GM18867 (cell line): ENCODE measurements around the gene MYO9A.
"Not testable (repeated sequence)": the region's sequence is repeated elsewhere in the genome, so short reads cannot be mapped to it uniquely, and the experiment has no call there.

Experiments
- ATAC-seq: cut with Tn5 transposase; IDR thresholded peaks from one replicate; pipeline ENCODE4 v1.9.1; 2021; ENCODE audit warnings: mild to moderate bottlenecking, moderate library complexity; ENCODE audit not compliant: unreplicated experiment

MYO9A gene

DNA sequence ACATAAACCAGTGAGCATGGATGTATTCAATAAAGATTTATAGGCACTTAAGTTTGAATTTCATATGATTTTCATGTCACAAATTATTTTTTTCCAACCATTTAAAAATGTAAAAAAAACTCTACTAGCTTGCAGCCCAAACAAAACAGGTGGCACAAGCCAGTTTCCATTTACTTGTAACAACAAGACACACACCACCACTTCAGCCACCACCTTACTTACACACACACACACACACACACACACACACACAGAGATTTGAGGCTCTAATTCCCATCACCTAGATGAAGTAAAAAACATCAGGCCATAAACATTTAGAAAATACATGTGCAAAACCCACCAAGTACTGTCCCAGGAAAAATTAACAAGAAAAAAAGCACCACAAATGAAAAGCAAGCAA, 25.3 kb downstream of the MYO9A start:
- ATAC-seq: no peak

DNA sequence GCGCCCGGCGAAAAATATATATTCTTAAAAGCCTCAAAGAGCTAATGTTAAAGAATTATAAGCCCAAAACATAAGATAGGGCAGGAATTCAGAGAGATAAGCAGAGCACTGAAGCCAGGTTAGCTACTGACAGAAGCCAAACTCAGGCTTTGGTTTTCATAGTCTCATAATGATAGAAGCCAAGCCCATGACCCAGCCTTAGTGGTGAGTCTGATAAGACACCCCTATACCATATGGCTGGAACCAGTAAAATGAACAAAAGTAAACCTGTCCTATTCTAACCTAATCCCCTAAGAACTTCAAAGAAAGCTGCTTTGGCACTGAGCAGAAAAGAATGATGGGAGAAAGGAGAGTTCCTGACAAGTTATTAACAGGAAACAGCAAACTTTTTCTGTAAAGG, 25.9 kb downstream of the MYO9A start:
- ATAC-seq: no peak

DNA sequence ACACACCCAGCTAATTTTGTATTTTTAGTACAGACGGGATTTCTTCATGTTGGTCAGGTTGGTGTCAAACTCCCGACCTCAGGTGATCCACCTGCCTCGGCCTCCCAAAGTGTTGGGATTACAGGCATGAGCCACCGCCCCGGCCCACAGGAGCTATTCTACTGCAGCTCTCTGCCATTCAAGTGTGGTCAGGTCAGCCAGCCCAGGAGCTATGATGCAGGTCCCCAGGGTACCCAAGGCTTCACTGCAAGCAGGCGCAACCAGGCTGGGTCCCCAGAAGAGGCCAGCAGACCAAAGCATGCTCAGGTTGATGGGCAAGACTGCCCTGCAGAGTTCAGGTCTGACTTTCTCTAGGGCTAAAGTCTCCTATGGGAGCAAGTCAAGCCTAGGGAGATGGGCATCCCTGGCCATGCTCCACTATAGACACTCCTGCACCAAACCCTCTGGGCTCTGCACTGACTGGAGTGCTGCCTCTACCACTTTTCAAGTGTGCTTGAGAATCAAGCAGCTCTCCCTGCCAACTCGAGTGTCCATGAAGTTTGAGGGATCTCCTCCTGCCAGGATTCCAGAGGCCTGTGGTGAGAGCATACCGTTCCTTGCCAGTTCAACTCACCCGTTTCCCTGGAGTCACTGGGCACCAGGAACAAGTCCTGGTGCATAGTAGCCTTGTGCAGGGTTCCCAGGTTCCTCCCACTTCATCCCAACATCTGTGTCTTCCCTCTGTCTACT, 30.9 kb downstream of the MYO9A start:
- ATAC-seq: no peak

DNA sequence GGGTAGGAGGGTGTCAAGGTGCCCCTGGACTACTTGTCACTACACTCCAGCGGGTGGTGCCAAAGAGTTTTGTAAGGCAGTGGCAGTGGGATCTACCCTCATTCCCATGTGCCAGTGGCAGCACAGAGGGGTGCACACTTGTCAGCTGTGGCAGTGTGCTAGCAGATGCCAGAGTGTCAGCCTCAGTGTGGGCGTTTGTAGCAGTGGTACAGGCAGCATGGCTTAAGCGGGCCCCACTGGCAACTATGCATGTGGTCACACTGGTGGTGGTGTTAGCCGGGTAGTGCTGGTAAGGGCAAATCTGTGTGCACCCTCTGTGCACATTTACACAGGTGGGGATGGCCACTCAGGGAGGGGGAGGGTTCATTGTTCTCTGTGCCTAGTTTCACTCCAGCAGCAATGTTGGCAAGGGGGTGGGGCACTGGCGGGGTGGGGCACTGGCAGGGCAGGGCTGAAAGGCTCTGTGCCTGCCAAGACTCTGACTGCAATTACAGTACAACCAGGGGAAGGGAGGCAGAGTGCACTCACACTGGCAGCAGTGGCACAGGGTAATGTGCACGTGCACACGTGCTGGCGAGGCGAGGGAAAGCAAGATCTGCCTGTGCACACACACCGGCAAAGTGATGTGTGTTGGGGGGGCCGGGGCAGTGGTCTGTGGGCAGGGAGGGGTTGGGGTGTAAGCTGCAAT, 31.8 kb downstream of the MYO9A start:
- ATAC-seq: no peak

DNA sequence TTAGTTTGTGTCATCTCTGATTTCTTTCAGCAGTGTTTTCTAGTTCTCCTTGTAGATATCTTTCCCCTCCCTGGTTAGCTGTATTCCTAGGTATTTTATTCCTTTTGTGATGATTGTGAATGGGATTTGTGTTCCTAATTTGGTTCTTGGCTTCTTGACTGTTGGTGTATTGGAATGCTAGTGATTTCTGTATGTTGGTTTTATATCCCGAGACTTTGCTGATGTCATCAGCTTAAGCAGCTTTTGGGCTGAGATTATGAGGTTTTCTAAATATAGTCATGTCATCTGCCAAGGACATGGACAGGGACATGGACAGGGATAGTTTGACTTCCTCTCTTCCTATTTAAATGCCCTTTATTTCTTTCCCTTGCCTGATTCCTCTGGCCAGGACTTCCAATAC, 35.8 kb downstream of the MYO9A start:
- no peak for ATAC-seq

DNA sequence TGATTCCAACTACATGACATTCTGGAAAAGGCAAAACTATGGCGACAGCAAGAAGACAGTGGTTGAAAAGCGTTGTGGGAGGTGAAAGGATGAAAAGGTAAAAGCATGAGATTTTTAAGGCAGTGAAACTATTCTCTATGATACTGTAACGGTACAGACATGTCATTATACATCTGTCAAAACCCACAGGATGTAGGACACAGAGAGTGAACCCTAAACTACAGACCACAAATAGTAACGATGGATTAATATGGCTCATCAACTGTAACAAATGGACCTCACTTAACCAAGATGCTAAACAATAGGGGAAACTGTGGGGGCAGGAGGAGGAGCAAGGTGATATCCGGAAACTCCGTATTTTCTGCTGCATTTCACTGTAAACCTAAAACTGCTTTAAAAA, 39.1 kb downstream of the MYO9A start:
- ATAC-seq: no peak

DNA sequence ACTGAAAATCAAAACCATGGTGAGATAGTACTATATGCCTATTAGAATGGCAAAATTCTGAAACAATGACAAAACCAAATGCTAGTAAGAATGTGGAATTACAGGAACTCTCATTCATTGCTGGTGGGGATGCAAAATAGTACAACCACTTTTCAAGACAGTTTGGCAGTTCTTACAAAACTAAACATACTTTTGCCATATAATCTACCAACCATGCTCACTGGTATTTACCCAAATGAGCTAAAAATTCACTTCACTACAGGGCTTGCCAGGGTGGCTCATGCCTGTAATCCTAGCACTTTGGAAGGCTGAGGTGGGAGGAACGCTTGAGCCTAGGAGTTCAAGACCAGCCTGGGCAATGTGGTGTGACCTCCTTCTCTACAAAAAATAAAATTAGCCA, 40.0 kb downstream of the MYO9A start:
- no peak for ATAC-seq

DNA sequence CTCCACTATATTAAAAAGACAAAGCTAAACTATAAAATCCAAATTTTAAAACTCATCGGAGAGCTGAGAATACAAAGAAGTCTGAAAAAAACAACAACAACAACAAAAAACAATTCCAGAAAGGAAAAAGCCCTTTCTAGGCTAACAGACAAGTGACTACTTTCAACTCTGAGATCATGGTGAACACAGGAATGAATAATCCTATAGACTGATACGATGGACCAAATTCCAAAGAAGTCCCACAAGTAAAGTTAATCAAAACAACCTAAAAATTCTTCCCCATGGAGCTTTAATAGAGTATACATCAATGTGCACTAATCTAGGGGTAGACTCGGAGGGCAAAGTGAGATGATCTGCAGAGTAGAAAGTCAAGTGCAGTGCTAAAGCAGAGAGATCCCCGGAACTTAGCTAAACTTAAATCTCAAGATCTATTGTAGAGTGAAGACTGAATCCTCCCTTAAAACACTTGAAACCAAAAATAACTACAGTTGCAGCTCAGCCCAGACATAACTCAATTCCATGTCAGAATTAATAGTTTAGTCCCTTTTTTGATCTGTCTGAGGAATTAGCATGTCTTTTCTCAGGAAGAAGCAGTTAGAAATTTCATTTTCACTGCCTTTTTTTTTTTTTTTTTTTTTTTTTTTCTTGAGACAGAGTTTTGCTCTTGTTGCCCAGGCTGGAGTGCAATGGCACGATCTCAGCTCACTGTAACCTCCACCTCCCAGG, 43.5 kb downstream of the MYO9A start:
- ATAC-seq: no peak

DNA sequence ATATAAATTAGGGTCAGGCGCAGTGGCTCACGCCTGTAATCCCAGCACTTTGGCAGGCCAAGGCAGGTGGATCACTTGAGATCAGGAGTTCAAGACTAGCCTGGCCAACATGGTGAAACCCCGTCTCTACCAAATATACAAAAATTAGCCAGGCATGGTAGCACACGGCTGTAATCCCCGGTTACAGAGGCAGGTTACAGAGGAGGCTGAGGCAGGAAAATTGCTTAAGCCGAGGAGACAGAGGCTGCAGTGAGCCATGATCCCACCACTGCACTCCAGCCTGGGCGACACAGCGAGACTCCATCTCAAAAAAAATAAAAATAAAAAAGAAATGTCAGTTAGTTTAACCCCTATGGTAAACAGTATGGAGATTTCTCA, 46.5 kb downstream of the MYO9A start:
- not testable (repeated sequence) for ATAC-seq

DNA sequence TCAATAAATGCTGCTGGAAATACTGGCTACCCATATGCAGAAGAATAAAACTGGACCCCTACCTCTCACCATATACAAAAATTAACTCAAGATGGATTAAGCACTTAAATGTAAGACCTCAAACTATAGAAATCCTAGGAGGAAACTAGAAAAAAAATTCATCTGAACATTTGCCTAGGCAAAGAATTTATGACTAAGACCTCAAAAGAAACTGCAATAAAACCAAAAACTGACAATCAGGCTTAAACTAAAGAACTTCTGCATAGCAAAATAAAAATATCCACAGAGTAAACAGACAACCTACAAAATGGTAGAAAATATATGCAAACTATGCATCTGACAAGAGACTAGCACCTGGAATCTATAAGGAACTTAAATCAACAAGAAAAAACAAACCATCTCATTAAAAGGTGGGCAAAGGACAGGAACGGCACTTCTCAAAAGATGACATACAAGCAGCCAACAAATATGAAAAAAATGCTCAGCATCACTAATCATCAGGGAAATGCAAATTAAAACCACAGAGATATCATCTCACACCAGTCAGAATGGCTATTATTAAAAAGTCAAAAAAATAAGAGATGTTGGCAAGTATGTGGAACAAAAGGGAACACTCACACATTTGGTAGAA, 47.0 kb downstream of the MYO9A start:
- no peak for ATAC-seq

DNA sequence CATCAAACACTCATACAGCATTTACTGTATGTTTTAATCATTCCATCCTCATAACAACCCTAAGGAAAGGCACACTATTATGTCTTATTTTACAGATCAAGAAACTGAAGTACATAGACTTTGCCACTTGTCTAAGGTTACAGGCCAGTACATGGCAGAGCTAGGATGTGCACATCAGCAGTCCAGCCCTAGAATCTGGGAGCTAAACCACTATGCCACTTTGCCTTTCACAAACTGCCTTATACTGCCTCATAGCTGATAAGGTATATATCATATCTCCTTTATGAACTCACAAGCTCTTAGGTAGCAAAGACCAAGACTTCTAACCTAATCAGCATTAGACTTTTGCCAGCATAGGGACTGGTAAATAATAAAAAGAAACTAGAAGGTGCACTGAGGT, 49.1 kb downstream of the MYO9A start:
- ATAC-seq: no peak

DNA sequence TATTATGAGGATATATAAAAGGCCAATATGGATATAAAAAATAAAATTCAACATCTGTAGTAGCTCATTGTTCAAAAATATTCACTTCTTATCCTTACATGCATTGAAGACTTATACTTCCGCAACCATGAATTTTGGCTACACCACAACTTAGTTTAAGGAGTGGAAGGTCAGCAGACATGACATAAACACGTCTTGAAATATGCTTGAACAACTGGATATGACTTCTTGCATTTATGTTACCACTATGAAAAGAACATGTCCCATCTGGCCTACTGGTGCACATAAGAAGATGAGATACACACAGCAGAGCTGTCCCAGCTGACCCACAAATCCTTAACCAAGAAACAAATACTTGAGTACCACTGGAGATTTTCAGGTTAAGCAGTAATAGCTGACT, 52.1 kb downstream of the MYO9A start:
- ATAC-seq: no peak

DNA sequence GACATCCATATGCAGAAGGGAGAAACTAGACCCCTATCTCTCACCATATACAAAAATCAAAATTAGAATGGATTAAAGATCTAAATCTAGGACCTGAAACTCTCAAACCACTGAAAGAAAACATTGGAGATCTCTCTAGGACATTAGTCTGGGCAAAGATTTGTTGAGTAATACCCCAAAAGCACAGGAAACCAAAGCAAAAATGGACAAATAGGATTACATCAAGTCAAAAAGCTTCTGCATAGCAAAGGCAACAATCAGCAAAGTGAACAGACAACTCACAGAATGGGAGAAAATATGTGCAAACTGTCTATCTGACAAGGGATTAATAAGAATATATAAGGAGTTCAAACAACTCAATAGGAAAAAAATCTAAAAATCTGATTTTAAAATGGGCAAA, 54.8 kb downstream of the MYO9A start:
- no peak for ATAC-seq

DNA sequence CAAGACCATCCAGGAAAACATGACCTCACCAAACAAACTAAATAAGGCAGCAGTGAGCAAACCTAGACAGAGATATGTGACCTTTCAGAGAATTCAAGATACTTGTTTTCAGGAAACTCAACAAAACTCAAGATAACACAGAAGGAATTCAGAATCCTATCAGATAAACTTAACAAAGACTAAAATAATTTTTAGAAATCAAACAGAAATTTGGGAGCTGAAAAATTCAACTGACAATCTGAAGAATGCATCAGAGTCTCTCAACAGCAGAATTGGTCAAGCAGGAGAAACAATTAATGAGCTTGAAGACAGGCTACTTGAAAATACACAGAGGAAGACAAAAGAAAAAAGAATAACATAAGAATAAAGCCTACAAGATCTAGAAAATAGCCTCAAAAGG, 55.6 kb downstream of the MYO9A start:
- ATAC-seq: no peak

DNA sequence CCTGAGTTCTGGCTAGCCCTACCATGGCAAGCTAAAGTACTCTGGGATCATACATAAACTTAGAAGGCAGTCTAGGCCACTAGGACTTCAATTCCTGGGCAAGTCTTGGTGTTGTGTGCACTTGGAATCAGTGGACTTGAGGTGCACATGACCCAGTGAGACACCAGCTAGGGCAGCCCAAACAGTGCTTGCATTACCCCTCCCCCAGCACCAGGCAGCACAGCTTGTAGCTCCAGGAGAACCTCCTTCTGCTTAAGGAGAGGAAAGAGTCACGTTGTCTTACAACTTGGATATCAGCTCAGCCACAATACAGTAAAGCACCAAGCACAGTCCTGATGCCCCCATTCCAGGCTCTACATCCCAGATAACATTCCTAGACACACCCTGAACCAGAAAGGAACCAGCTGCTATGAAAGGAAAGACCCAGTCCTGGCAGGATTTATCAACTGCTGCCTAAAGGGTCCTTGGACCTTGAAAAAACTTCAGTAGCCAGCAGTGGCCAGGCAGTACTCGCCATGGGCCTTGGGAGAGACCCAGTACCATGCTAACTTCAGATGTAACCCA, 57.2 kb downstream of the MYO9A start:
- ATAC-seq: no peak

DNA sequence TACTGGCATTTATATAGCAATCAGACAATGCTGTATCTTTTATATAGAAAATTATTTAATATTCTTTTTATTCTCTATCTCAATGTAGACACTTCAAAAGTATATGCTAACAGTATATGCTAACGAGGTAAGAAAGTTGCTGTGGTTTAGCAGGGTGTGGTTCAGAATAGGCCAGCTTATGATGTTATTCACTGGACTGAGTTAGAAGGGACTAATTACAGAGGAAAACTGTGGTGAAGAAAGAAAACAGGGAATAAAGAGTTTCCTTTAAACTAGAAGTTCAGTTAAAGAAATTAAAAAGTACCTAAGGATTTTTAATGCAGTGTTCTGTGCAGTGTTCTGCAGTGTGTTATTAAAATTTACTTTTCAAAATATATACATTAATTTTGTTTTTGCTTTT, 59.4 kb downstream of the MYO9A start:
- no peak for ATAC-seq

DNA sequence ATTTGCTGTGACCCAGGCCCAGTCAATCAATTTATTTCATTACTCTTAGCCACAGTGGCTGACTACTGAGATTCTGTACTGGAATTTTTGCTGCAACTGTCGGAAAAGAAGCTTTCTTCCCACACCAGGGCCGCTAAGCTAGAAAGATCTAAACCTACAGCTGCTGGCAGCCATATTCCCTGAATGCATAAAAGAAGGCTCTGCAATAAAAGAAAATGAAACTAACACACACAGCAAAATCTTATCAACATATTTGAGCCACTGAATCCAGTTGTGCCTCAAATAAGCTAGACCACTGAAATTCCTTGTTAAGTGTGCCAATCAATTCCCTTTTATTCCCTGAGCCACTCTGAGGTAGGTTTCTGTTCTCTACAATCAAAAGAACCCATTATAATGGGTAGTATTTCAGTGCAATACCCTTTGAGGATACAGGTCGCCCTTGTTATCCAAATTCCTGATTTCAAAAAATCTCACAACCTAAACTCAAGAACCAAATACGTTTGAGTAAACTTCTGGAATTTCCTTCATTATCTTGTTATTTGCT, 60.3 kb downstream of the MYO9A start:
- ATAC-seq: no peak

DNA sequence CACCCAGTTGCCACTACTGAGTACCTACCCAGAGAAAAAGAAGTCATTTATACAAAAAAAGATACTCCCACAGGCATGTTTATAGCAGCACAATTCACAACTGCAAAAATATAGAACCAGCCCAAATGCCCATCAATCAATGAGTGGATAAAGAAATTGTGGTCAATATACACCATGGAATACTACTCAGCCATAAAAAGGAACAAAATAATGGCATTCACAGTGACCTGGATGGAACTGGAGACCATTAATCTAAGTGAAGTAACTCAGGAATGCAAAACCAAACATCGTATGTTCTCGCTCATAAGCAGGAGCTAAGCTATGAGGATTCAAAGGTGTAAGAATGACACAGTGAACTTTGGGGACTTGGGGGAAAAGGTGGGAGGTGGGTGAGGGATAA, 61.7 kb downstream of the MYO9A start:
- ATAC-seq: not testable (repeated sequence)

DNA sequence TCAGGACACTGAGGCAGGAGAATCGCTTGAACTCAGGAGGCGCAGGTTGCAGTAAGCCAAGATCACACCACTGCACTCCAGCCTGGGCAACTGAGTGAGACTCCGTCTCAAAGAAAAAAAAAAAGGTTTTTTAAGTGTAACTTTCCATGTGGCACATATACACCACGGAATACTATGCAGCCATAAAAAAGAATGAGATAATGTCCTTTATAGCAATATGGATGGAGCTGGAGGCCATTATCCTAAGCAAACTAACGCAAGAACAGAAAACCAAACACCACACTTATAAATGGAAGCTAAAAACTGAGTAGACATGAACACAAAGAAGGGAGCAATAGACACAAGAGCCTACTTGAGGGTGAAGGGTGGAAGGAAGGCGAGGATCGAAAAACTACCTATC, 64.7 kb downstream of the MYO9A start:
- ATAC-seq: not testable (repeated sequence)

DNA sequence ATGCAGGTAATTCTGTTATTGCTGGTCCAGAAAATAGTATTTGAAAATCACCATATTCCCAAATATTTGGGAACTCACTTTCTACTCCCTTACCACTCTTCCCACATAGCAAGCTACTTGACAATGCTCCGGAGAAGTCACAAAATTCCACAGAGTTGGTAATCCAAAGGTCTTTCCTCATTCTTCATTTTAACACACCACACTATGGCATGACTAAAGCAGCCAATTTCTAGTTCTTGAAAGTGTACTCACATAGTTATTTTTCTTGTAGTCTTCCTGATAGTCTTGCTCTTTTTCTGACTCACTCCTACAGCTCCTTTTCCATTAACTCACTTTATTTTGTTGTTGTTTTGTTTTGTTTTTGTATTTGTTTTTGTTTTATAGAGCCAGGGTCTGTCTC, 67.2 kb downstream of the MYO9A start:
- ATAC-seq: no peak

DNA sequence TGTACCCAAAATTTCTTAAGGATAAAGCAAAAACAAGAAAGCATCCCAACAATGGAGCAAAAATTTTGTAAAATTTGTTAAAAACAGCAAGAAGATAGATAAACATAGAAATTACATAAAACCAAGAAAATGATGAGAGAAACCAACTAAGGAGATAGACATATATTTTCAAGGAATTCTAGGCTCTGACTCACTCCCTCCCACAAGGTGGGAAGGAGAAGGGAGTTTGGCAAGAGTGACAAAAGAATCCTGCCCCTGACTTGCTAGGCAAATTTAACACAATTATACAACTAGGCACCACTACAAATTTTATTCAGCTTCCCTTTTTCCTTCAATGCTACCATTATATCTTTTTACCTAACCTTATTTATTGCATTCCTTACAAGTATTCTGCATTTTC, 70.9 kb downstream of the MYO9A start:
- no peak for ATAC-seq
